B cell (primary cell): ENCODE data around the gene COL6A5.

Source experiments
- CTCF ChIP-seq: fragments of 200-600 bp; IDR thresholded peaks from one replicate; pipeline ENCODE4 v1.8.0; 2022; ENCODE audit warnings: antibody characterized with exemption, mild to moderate bottlenecking
- EZH2 ChIP-seq: IDR thresholded peaks from 2 replicates; pipeline ENCODE4 v1.6.1; 2012; ENCODE audit warnings: borderline replicate concordance, low read depth, mild to moderate bottlenecking, moderate library complexity, low read length; ENCODE audit not compliant: insufficient read depth, poor library complexity, severe bottlenecking

GRCh38 chr3:130433306-130433705, 87.8 kb downstream of the COL6A5 start:
- TF ChIP-seq CTCF = no peak
- no peak for TF ChIP-seq EZH2
